ENCODE data around the gene MYOM3.
A peak's percentile ranks its signal among the peaks of the same experiment; 100 is the strongest.
"Not testable (repeated sequence)": the region's sequence is repeated elsewhere in the genome, so short reads cannot be mapped to it uniquely, and the experiment has no call there.

MYOM3 gene

GRCh38 chr1:24022581-24023361, 89.2 kb downstream of the MYOM3 start:
- peak; percentile 98 for FAIRE-seq

- FAIRE-seq, result peak; percentile 80
Observed at GRCh38 chr1:24021403-24022266, 90.3 kb downstream of the MYOM3 start.

DNA sequence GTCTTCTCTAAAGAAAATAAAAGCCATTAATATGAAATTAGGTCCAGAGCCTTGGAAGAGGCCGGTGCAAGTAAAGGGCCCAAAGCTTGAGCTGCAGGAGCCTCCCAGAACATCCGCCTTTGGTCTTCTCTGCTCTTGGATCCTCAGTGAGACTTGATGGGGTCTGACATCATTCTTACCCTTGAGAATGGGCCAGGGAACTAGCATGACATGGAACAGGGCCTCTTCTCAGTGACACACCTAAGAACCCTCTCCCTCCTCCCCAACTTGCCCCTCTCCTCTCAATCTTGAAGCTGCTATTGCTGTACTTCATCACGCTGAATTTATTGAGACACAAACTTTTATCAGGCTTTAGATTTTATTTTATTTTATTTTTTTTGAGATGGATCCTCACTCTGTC, 91.5 kb downstream of the MYOM3 start:
- FAIRE-seq, result no peak

DNA sequence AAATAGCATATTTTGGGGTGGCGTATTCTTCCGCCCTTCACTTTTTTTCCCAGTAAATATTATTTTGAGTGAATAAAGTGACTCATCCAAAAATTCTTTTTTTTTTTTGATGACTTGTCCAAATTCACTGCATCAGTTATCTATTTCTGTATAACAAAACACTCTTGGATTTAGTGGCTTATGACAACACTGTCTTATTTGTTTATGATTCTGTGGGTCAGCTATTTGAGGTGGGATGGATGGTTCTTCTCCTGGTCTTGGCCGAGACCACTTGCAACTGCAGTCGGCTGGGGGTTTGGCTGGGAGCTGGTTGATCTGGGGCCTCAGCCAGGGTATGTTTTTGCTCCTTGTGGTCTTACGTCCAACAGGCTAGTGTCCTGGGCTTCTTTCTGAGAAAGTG, 91.9 kb downstream of the MYOM3 start:
- FAIRE-seq, result no peak

GRCh38 chr1:24018611-24019580, 93.0 kb downstream of the MYOM3 start:
- peak; percentile 97 for FAIRE-seq

GRCh38 chr1:24015221-24016210, 96.4 kb downstream of the MYOM3 start:
- FAIRE-seq, result no peak

- not testable (repeated sequence) for FAIRE-seq
Observed at GRCh38 chr1:24012878-24013277, 99.1 kb downstream of the MYOM3 start.

GRCh38 chr1:24010650-24011049, 101.3 kb downstream of the MYOM3 start:
- FAIRE-seq, result no peak

DNA sequence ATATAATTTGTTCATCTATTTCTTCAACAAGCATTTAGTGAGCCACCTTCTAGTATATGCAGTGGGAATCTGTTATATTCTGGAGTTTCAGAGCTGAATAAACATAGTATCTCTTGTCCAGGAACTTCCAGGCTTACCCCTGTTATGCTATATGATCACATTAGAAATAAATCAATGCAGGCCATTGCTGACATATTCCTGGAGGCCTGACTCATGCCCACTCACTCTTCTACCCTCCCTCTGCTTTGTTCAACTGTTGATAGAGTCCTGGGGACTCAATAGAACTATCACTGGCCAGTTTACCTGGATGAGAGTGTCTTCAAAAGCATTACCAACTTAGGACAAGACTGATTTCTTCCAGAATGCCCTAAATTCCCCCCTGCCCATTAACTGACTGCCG, 102.5 kb downstream of the MYOM3 start:
- no peak for FAIRE-seq

GRCh38 chr1:24008574-24009184, 103.3 kb downstream of the MYOM3 start:
- FAIRE-seq, result not testable (repeated sequence)

DNA sequence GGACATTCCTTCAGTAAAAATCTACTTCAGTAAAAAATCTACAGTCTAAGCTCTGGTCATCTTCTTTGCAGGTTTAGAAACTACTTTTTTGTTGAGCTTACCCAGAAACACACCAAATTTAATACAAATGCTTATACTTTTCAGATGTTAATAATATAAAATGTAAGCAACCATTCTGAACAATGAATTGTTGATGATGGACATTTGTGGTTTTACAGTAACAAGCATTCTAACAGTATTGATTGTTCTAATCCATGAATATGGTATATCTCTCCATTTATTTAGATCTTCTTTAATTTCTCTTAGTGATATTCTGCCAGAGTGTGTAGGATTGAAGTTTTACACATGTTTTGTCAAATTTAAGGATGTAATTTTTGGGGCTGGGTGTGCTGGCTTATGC, 104.9 kb downstream of the MYOM3 start:
- no peak for FAIRE-seq

All from G401.6 (cell line).